ENCODE measurements around the gene SEC14L2.
A peak's percentile ranks its signal among the peaks of the same experiment; 100 is the strongest.

Gene SEC14L2

DNA sequence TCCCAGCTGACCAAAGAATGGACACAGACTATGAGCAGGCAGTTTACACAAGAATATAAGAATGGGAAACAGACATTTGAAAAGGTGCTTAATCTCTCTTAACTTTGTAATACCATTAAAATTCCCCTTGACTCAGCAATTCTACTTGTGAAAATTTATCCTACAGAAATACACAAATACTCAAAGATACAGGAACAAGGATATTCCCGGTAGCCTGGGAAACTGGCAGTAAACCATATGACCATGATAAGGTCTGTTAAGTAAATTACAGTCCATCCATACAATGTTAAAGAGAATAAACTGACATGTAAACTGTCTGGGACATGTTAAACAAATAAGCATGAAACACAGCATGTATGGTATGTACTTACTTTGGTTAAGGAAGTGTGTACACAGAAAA, 20.0 kb downstream of the SEC14L2 start:
- H3K36me3 ChIP-seq = peaks cover 15% of the 10 kb centered on the region
- H3K9me3 ChIP-seq = no peaks in the 10 kb centered on the region
- TF ChIP-seq, protein P1, sequence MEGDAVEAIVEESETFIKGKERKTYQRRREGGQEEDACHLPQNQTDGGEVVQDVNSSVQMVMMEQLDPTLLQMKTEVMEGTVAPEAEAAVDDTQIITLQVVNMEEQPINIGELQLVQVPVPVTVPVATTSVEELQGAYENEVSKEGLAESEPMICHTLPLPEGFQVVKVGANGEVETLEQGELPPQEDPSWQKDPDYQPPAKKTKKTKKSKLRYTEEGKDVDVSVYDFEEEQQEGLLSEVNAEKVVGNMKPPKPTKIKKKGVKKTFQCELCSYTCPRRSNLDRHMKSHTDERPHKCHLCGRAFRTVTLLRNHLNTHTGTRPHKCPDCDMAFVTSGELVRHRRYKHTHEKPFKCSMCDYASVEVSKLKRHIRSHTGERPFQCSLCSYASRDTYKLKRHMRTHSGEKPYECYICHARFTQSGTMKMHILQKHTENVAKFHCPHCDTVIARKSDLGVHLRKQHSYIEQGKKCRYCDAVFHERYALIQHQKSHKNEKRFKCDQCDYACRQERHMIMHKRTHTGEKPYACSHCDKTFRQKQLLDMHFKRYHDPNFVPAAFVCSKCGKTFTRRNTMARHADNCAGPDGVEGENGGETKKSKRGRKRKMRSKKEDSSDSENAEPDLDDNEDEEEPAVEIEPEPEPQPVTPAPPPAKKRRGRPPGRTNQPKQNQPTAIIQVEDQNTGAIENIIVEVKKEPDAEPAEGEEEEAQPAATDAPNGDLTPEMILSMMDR (IDR thresholded peaks at IDR 0.05) = no peak
- no peaks in the 10 kb centered on the region for H3K27me3 ChIP-seq
- H3K4me1 ChIP-seq (ENCODE audit: control insufficient read depth in 1 of 2, insufficient read depth in 1 of 2, low read depth in 1 of 2, low read length in 1 of 2) = no peaks in the 10 kb centered on the region
- H3K4me3 ChIP-seq (ENCODE audit: low read depth in 1 of 2, low read length in 1 of 2) = no peak overlapping the region
- no peak overlapping the region for H3K27ac ChIP-seq

DNA sequence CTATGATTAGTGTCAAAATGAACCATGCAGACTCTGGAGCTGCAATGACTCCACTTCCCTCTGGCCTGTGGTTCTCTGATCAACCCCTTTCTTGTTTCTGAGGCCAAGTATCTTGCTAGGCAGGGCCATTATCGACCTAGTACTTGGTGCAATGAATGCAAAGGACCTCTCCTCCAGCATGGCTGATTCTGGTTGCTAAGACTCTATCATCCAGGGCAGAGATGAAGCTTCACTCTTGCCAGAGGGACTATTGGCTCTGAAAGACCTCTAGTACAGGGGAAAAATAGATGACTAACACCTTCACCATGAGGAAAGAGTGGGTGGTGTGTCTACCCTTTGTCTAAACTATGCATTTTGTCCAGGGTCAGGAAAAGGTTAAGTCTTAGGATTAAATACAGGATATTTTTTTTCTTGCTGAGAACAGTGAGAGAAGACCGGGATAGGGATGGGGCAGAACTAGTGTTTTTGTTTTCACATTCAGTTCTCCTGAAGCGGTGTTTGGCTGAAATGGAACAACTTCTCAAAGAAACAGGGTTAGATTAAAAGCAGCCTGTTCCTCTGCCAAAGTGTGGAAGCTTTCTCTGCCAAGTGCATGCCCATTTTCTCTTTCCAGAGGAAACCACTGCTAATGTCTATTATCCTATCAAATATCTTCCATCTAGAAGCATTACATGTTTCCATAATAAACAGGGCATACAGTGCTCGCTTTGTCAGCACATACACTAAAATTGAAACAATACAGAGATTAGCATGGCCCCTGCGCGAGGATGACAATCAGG, 23.7 kb downstream of the SEC14L2 start:
- Histone ChIP-seq H3K4me1 (ENCODE audit: control insufficient read depth in 1 of 2, insufficient read depth in 1 of 2, low read depth in 1 of 2, low read length in 1 of 2) (peaks cover 26 to 28% of the 10 kb centered on the region in 2 experiments), H3K4me3 (ENCODE audit: low read depth in 1 of 2, low read length in 1 of 2) (no peak overlapping the region), H3K9me3 (no peaks in the 10 kb centered on the region), H3K36me3 (peaks cover 12% of the 10 kb centered on the region), H3K27me3 (no peaks in the 10 kb centered on the region), H3K27ac (no peak overlapping the region)
- TF ChIP-seq, protein P1 (IDR thresholded peaks at IDR 0.05) = no peak

DNA sequence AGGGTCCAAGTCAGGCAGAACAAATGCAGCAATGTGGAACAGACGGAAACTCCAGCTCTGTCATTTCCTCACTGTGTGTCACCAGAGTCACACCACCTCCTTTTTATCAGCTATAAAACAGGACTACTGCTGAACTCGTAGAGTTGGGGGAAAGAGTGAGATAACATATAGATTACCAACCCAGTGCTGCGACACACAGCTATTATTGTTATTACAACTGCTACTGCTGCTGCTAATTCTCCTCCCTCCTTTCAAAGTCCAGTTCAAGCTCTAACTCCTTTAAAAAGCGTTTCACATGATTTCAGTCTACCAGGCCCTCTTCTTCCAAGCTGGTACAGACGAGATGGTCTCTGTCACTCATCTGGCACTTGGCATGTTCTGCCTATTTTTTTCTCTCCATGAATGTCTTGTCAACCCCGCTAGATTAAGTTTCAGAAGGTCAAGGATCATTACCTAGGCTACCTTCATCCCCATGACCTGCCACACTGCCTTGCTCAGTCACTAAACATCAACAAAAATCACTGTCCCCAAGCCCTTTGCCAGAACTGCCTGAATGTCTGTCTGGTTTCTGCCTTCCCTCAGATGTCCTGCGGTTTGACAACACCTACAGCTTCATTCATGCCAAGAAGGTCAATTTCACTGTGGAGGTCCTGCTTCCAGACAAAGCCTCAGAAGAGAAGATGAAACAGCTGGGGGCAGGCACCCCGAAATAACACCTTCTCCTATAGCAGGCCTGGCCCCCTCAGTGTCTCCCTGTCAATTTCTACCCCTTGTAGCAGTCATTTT, 25.1 kb downstream of the SEC14L2 start:
- TF ChIP-seq, protein P1 (IDR thresholded peaks at IDR 0.05) = no peak
- H3K4me1 ChIP-seq (ENCODE audit: control insufficient read depth in 1 of 2, insufficient read depth in 1 of 2, low read depth in 1 of 2, low read length in 1 of 2) = peaks cover 38% of the 10 kb centered on the region in 2 experiments
- no peak overlapping the region for H3K27ac ChIP-seq
- H3K36me3 ChIP-seq = no peaks in the 10 kb centered on the region
- no peaks in the 10 kb centered on the region for H3K27me3 ChIP-seq
- H3K4me3 ChIP-seq (ENCODE audit: low read depth in 1 of 2, low read length in 1 of 2) = no peak overlapping the region
- H3K9me3 ChIP-seq = no peaks in the 10 kb centered on the region

DNA sequence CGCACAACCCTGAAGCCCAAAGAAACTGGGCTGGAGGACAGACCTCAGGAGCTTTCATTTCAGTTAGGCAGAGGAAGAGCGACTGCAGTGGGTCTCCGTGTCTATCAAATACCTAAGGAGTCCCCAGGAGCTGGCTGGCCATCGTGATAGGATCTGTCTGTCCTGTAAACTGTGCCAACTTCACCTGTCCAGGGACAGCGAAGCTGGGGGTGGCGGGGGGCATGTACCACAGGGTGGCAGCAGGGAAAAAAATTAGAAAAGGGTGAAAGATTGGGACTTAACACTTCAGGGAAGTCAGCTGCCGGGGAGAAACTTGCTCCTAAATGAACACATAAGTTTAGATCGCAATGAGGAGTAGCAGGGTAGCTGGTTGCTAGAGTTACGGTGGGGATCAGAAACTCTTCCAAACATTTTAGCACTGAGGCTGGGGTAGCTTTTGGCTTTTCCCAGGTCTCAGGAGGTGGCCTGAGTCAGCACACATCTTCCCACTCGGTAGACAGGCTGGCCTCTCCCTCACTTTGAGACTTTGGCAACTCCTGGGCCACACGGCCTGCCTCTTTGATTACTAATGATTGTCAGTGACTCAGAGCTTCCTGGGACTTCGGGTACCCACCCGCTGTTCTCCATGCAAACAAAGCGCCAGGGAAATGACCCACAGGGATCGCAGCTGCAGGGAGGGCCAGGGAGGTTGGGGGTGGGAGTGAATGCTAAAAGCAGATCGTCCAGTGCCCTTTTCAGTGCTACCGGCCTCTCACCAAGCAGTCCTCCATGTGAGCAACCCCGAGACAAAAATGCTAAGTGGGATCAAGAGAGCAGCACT, 25.9 kb downstream of the SEC14L2 start:
- TF ChIP-seq, protein P1 (IDR thresholded peaks at IDR 0.05) = no peak
- Histone ChIP-seq H3K27ac (no peak overlapping the region), H3K4me1 (ENCODE audit: control insufficient read depth in 1 of 2, insufficient read depth in 1 of 2, low read depth in 1 of 2, low read length in 1 of 2) (peaks cover 38% of the 10 kb centered on the region in 2 experiments), H3K36me3 (no peaks in the 10 kb centered on the region), H3K4me3 (ENCODE audit: low read depth in 1 of 2, low read length in 1 of 2) (peak overlapping the region; percentile 76 to 92), H3K9me3 (no peaks in the 10 kb centered on the region), H3K27me3 (no peaks in the 10 kb centered on the region)

DNA sequence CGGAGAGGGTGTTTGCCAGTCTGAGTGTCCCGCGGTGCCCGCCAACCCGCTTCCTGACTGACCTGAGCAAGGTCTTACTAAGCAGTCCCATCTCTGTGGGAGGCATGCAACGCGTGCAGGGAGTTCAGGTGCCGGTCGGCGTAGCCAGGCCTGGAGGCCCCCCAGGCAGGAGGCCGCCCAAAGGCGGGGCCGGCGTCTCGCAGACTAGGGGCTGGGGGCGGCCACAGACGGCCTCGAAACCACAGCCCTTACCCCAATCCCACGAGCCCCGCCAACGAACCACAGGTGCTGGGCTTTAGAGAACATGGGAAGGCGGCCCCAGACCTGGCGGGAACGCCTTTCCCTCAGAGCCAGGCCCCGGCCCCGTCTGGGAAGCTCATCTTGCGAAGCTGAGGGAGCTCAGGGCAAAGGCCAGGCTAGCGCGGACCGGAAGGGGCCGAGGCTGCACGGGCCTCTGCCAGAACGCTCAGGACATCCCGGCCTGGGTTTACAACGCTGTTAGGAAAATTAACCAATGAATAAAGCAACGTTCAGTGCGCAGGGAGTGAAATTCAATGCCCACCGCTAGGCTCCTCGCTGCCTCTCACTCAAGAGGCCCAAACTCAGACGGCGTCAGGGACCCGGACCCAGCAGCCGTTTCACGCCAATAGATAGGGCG, 26.6 kb downstream of the SEC14L2 start:
- no peaks in the 10 kb centered on the region for H3K36me3 ChIP-seq
- peak overlapping the region; percentile 86 for H3K27ac ChIP-seq
- TF ChIP-seq, protein P1 (IDR thresholded peaks at IDR 0.05) = no peak
- peak overlapping the region; percentile 76 to 92 for H3K4me3 ChIP-seq (ENCODE audit: low read depth in 1 of 2, low read length in 1 of 2)
- H3K9me3 ChIP-seq = no peaks in the 10 kb centered on the region
- no peaks in the 10 kb centered on the region for H3K27me3 ChIP-seq
- peaks cover 38% of the 10 kb centered on the region in 2 experiments for H3K4me1 ChIP-seq (ENCODE audit: control insufficient read depth in 1 of 2, insufficient read depth in 1 of 2, low read depth in 1 of 2, low read length in 1 of 2)
